ENCODE measurements around the gene ZNF598.

Gene ZNF598

DNA sequence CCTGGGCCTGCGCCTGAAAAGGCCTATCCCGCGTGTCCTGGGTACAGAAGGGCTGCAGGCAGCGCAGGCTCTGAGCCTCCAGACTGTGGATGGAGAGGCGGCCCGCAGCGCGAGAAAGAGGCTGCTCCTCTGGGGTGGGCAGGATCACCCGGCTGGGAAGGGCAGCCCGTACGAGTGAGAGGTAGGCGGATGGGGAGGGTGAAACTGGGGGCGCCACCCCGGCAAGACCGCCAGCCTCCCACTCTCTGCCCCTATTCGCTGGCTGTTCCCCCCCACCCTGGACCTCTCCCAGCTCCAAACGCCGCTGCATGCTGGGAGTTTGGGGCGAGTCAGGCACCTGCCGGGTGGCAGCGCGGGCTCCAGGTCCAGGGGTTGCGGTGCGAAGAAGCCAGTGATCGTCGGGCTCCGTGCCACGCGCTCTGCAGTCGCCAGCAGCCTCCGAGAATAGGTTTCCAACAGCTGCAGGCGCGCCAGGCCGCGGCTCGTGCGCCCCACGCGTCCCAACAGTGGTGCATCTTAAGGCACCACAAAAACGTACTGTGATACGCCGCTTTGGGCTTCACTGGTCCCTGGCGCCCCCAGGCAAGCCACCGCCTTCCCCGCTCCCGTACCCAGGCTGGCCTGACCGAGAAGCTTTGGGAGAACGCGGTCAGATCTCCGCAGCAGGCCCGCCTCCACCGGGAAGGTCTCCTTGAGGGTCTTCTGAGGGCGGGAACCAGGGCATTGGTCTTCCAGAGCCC, 29.4 kb downstream of the ZNF598 start:
- TF ChIP-seq ZNF274 (IDR thresholded peaks at IDR 0.05; ENCODE audit: low read depth, low read length), result no peak
- no peak overlapping the region for H3K4me3 ChIP-seq (ENCODE audit: low read length)

DNA sequence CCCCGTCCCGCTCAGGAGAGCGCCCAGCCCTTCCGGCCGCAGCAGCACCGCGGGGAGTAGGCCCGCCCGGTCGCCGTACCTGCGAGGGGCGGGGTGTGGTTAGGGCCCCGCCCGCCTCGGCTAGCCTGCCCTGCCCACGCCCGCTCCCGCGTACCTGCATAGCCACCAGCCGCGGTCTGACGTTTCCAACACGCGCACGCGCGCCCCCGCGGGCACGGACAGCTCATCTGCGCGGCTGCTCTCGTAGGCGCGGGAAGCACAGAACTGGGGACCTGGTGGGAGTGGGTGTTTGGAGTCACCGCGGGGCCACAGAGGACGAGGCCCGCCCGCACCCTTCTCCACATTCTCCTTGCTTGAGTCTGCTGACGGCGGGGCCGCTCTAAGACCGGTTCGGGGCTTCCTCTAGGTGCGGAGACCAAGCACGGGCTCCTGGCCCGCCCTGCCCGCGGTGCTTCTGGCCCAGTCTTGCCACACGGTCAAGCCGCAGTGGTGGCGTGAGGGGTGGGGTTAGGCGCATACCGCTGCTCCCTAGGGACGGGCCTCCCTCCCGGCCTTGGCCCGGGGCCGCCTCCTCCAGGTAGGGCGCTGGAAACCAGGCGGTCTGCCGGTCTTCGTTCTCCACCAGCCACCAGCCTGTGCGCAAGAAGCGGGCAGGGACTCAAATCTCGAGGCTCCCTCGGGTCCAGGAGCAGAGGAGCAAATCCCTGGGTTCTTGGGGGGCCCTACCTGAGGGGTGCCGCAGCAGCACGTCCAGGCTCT, 30.2 kb downstream of the ZNF598 start:
- TF ChIP-seq ZNF274 (IDR thresholded peaks at IDR 0.05; ENCODE audit: low read depth, low read length), result no peak
- no peak overlapping the region for H3K4me3 ChIP-seq (ENCODE audit: low read length)

DNA sequence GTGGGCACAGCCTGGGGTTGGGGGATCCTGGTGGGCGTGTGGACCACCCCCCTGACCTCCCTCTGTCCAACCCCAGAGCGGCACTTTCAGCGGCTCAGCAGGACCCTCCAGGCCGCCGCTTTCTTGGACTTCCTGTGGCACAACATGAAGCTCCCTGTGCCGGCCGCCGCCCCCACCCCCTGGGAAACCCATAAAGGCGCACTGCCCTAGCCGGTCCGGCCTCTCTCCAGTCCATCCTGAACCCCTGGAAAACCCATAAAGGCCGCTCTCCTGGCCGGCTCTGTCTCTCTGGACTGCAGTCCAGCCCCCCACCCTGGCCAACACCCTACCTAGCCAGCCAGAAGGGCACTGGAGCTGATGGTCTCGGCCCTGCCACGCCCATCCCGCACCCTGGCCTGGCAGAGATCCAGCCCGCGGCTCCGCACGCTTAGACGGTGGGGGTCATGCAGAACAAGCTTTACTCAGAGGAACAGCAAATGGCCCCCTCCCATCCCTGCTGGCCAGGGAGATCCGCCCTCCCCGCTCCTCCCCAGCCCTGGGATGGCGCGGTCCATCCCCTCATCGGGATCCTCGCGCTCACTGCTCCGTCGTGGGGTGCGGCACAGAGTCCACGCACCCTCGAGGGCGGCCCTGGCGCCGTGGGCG, 31.0 kb downstream of the ZNF598 start:
- no peak overlapping the region for H3K4me3 ChIP-seq (ENCODE audit: low read length)
- no peak for TF ChIP-seq ZNF274 (IDR thresholded peaks at IDR 0.05; ENCODE audit: low read depth, low read length)

GRCh38 chr16:1977875-1978268, 31.7 kb downstream of the ZNF598 start:
- TF ChIP-seq ZNF274 (IDR thresholded peaks at IDR 0.05; ENCODE audit: low read depth, low read length), result no peak
- H3K4me3 ChIP-seq (ENCODE audit: low read length), result no peak overlapping the region

- H3K4me3 ChIP-seq (ENCODE audit: low read length), result no peak overlapping the region
- no peak for TF ChIP-seq ZNF274 (IDR thresholded peaks at IDR 0.05; ENCODE audit: low read depth, low read length)
Observed at GRCh38 chr16:1976951-1977874, 32.4 kb downstream of the ZNF598 start.

DNA sequence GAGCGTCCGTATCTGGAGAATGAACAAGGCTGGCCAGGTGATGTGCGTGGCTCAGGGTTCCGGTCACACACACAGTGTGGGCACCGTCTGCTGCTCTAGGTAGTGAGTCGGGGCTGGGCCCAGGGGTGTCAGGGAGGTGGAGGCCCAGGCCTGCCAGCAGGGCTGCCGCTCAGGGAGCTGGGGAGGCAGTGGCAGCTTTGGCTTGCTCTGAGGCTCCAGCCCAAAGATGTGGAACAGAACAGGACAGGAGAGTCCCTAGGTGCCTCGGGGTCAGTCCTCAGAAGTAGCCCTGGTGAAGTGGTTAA, 33.5 kb downstream of the ZNF598 start:
- no peak for TF ChIP-seq ZNF274 (IDR thresholded peaks at IDR 0.05; ENCODE audit: low read depth, low read length)
- H3K4me3 ChIP-seq (ENCODE audit: low read length), result no peak overlapping the region

DNA sequence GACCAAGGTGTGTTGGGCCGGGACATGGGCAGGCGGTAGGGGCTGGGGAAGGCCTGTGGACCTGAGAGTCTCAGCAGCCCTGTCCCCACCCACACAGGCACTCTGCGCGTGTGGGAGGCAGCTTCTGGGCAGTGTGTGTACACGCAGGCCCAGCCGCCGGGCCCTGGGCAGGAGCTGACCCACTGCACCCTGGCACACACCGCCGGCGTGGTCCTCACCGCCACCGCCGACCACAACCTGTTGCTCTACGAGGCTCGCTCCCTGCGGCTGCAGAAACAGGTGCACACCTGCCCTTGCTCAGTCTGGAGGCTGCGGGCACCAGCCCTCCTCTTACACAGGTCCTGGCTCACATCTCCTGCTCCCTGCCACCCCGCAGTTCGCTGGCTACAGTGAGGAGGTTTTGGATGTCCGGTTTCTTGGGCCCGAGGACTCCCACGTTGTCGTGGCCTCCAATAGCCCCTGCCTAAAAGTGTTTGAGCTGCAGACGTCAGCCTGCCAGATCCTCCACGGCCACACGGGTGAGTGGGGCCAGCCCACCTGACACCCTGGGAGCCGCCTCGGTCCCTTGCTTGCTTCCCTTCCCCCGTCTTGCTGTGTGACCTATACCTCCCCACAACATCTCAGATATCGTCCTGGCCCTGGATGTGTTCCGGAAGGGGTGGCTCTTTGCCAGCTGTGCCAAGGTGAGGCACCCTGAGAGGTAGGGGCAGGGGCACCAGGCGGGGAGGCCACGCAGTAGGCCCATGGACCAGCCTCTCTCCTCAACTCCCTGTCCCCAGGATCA, 34.0 kb downstream of the ZNF598 start:
- H3K4me3 ChIP-seq (ENCODE audit: low read length), result no peak overlapping the region
- TF ChIP-seq ZNF274 (IDR thresholded peaks at IDR 0.05; ENCODE audit: low read depth, low read length), result no peak

GRCh38 chr16:1974157-1975070, 35.2 kb downstream of the ZNF598 start:
- no peak for TF ChIP-seq ZNF274 (IDR thresholded peaks at IDR 0.05; ENCODE audit: low read depth, low read length)
- no peak overlapping the region for H3K4me3 ChIP-seq (ENCODE audit: low read length)

- H3K4me3 ChIP-seq (ENCODE audit: low read length), result no peak overlapping the region
- TF ChIP-seq ZNF274 (IDR thresholded peaks at IDR 0.05; ENCODE audit: low read depth, low read length), result no peak
Observed at GRCh38 chr16:1973461-1974156, 36.0 kb downstream of the ZNF598 start.

GRCh38 chr16:1972490-1972877, 37.1 kb downstream of the ZNF598 start:
- TF ChIP-seq ZNF274 (IDR thresholded peaks at IDR 0.05; ENCODE audit: low read depth, low read length), result no peak
- peak overlapping the region; percentile 85 for H3K4me3 ChIP-seq (ENCODE audit: low read length)

DNA sequence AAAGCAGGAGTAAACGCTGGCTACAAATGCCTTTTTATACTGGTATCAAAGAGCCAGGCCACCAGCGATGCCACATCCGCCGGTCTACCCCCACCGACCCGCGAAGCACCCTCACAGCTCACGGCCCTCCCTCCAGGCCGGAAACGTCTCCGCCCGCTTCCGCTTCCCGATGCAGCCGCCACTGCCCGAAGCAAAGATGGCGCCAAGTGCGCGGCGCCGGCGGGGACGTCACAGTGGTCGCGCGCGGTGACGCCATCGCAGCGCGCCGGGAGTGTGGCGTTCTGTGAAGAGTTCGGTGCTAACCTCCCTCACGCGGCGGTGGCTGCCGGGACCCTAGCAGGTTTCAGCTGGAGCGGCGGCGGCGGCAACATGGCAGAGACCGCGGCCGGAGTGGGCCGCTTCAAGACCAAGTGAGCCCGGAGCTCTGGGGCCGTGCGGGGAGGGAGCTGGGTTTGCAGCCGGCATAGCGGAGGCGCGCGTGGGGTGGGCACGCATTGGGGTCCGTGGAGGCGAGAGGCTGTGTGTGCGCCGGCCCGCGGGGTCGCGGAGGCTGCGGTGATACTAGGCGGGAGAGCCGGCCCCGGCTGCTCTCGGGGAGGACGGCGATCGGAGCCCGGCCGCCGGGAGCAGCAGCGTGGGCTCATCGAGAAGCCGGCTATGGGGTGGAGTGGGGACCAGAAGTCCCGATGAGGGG, 37.7 kb downstream of the ZNF598 start, which contains the start of gene TBL3:
TBL3 (plus strand) TSS at position 258 of the 694 bp plus-strand sequence; CDS start at position 370, 112 bp downstream.
- peak within 1 kb of the TSS; percentile 85 for H3K4me3 ChIP-seq (ENCODE audit: low read length)
- no peak for TF ChIP-seq ZNF274 (IDR thresholded peaks at IDR 0.05; ENCODE audit: low read depth, low read length)
